GM19023 (cell line): ENCODE results near the gene UGT2B15.

Experiments
- ATAC-seq: cut with Tn5 transposase; IDR thresholded peaks from one replicate; pipeline ENCODE4 v1.9.1; 2021; ENCODE audit warnings: mild to moderate bottlenecking, moderate library complexity; ENCODE audit not compliant: unreplicated experiment

The UGT2B15 gene

DNA sequence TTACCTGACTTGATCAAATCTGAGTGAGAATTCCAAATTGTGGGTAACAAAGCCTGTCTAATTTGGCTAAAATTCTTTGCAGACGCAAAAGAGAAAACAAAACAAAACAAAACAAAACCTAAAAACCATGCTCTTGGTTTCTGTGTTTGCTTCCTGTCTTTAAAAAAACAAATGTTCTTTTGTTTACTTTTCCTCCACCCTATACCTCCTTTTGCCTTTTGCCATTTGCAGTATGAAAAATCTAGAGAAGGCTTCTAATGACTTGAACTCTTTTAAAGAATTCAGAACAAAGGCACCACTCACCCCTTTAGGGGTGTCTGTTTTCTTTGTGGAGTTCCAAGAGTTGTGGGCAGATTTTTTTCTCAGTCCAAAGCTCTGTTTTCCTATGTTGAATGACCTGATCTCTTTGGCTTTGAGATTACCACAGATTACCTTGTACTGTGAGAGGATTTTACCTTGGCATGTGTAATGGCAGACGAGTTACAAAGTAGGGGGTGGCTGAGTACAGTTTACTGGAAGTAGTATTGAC lies 13.9 kb downstream of the UGT2B15 start:
- ATAC-seq, result peak; percentile 61

DNA sequence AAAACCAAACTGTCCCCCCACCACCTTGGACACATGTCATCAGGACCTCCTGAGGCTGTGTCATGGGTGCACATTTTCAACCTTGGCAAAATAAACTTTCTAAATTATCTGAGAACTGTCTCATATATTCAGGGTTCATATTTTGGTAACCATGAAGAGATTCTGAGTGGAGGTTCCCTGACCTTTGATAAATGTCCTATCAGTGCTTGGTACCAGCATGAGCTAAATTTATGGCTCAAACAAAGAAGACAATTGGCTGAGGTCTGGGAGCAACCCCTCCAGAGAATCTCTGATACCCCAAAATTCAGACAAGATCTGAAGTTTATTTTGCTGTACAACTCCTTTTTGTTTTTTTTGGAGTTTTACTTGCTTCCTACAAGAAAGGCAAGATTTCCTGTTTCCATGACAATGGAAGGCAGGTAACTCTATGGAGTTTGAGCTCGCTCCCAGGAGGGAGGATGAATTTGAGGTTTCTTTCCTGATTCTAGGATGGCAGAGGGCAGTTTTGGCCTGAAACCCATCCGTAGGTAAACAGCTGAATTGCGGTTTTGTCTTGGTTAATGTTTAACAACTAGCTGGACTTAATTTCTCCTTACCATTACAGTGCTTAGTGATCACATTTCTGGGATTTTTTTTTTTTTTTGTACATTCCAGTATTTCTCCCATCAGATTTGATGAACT lies 14.5 kb downstream of the UGT2B15 start:
- ATAC-seq, result peak; percentile 40

DNA sequence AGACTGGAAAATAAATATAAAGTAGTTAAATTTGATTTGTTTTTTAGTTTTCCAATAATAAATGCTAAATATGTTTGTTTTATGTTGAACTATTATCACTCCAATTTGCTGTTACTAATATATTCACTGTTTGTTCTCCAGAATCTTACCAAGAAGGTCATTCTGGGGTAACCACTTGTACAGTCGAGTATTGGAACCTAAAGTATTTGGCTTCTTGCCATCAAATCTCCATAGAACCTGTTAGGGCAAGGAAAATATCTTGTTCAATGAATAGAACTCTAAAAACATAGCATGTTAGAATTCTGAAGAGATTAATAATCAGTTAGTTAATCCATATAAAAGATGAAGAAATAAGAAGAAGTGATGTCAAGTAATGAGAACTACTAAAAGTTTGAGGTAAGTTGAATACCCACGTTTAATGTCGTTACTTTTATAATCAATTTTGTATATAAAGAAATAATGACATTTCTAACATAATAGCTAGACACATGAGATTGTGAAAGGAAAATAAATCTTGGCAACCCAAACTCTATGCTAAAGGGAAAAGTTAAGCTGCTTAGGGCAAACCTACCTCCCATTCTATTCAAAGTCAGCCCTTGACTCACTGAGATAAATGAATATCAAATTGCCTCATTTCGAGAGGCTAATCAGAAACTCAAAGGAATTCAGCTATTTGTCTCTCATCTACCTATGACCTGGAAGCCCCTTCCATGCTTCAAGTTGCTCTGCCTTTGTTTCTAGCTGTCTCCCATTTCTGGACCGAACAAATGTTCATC lies 15.3 kb downstream of the UGT2B15 start:
- ATAC-seq, result no peak

DNA sequence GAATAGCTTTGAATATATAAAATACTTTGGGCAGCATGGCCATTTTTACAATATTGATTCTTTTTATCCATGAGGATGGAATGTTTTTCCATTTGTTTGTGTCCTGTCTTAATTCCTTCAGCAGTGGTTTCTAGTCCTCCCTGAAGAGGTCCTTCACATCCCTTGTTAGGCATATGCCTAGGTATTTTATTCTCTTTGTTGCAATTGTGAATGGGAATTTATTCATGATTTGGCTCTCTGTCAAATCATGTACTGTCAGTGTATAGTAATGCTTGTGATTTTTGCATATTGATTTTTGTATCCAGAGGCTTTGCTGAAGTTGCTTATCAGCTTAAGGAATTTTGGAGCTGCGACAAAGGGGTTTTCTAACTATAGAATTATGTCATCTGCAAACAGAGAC lies 18.5 kb downstream of the UGT2B15 start:
- ATAC-seq, result no peak

DNA sequence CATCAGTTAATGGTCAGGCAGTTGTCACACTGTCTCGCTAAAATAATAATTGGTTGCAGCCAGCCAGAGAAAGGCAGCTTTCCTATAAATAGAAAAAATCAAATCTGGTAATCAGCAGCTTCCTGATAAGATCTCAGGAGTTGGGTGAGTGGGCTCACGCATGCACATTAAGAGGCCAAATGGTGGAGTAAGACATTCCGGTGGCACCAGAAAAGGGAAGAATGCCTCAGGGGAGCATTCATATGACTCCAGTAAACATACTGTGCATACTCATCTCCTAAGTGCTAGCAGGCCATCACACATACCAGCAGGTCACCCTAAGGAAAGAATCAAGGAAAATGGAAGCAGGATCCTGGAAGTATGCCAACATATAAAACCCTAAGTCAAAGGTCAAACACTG lies 40.1 kb downstream of the UGT2B15 start:
- no peak for ATAC-seq

DNA sequence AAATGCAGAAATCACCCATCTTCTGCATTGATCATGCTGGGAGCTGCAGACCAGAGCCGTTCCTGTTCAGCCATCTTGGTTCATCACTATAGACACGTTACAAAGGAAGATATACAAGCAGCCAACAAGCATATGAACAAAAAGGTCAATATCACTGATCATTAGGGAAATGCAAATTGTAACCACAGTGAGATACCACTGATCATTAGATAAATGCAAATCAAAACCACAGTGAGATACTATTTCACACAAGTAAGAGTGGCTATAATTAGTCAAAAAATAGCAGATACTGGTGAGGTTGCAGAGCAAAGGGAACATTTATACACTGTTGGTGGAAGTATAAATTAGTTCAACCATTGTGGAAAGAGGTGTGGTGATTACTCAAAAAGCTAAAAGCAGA lies 47.7 kb downstream of the UGT2B15 start:
- peak; percentile 52 for ATAC-seq

DNA sequence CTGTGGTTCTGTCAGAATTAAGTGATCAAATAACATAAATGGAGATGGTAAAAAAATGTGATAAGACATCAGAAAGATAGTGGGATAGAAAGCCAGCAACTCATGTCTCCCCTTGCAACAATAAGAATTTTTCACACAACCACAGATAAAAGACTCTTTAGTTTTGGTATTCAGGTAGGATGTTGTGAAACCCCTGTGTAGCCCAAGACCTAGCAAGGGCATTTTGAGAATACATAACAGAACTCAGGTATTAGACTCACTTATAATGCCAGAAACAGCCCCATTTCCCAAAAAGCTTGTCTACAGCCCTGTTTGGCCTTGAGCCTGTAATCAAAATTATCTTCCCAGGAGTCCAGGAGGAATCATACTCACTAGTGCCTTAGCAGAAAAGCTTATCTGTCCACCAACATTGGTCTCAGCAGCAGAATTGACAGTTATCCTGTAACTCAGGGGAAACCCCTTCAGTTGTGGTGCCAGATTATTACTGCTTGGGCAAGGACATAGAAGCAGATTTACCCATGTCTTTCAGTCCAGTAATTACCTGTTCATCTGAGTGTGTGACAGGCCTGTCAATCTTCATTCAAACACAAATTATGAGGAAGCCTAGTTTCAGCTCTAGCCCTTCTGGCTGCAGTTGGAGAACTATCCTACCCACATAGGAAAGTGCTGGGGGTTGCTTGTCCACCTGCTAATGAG lies 53.3 kb downstream of the UGT2B15 start:
- peak; percentile 52 for ATAC-seq

DNA sequence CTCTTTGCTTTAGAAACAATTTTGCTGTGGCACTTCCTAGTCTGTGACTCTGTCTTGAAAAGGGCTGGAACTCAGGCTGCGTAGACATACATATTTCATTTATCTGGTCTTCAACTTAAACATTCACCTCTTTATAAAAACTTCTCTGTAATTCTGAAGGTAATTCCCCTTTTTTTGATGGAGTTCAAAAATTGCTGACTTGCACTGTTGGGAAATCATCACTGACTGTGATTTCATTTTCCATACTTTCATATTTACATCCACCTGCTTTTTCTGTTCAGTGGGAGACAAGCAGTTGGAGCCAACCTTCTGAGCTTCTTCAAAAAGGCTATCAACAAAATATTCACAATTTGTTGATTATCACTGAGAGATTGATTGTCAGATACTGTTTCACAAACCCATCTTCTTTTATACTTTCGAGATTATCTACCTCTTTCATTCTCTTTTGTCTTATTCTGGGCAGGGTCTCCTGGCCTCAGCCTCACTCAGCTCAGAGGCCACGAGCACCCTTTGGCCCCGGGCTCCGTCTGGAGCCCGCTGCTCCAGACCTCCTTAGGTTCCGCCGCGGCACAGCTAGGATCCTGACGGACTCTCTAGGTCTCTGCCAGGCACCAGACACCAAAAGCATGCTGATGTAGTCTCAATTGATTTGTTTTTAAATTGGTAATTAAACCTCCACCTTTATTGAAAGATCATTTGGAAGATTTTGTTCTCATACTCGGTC lies 54.6 kb downstream of the UGT2B15 start:
- no peak for ATAC-seq

DNA sequence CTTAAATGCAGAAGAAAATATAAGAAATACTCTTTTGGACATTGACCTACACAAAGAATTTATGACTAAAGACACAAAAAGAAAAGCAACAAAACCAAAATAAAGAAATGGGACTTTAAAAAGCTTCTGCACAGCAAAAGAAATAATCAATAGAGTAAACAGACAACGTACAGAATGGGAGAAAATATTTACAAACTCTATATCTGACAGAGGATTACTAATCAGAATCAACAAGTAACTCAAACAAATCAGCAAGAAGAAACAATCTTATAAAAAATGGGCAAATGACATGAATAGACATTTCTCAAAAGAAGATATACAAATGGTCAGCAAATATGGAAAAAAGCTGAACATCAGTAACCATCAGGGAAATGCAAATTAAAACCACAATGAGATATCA lies 56.7 kb downstream of the UGT2B15 start:
- ATAC-seq, result no peak

DNA sequence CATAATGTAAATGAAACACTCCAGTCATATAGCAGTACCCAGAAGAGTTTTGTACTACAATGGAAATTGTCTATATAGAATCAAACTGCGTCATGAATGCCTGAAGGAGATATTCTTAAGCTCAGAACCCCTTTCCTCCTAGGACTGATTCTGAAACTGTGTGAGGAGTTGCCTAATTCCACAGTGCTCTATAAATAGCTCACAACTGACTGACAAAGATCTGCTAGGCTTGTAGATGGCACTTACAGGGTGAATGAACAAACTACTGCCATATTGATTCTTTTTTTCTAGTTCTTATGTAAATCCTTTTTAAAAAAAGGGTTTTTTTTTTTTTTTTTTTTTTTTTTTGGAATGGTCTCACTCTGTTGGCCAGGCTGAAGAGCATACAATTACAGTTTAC lies 64.2 kb downstream of the UGT2B15 start:
- no peak for ATAC-seq

DNA sequence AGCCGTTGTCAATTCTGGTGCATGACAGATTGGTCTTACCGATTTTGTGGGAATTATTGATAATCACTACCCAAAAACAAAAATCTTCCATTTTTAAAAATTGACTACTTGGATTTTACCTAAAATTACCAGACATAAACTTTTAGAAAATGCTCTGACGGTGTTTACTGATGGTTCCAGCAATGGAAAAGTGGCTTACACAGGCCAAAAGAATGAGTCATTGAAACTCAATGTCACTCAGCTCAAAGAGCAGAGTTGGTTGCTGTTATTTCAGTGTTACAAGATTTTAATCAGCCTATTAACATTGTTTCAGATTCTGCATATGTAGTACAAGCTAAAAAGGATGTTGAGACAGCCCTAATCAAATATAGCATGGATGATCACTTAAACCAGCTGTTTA lies 71.3 kb downstream of the UGT2B15 start:
- no peak for ATAC-seq

DNA sequence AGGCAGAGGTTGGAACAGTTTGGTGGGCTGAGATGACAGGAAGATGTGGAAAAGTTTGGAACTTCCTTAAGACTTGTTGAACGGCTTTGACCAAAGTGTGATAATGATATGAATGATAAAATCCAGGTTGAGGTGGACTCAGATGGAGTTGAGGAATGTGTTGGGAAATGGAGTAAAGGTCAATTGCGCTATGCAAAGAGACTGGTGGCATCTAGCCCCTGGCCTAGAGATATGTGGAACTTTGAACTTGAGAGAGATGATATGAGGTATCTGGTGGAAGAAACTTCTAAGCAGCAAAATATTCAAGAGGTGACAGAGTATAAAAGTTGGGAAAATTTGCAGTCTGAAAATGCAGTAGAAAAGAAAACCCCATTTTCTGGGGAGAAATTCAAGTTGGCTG lies 73.0 kb downstream of the UGT2B15 start:
- ATAC-seq, result no peak
